8988T (cell line): ENCODE results near the gene PPIG.
"Not testable (repeated sequence)": the region's sequence is repeated elsewhere in the genome, so short reads cannot be mapped to it uniquely, and the experiment has no call there.

Source experiments
- DNase-seq: peaks from one replicate; pipeline ENCODE4 v3.0.0; 2011

PPIG gene

DNA sequence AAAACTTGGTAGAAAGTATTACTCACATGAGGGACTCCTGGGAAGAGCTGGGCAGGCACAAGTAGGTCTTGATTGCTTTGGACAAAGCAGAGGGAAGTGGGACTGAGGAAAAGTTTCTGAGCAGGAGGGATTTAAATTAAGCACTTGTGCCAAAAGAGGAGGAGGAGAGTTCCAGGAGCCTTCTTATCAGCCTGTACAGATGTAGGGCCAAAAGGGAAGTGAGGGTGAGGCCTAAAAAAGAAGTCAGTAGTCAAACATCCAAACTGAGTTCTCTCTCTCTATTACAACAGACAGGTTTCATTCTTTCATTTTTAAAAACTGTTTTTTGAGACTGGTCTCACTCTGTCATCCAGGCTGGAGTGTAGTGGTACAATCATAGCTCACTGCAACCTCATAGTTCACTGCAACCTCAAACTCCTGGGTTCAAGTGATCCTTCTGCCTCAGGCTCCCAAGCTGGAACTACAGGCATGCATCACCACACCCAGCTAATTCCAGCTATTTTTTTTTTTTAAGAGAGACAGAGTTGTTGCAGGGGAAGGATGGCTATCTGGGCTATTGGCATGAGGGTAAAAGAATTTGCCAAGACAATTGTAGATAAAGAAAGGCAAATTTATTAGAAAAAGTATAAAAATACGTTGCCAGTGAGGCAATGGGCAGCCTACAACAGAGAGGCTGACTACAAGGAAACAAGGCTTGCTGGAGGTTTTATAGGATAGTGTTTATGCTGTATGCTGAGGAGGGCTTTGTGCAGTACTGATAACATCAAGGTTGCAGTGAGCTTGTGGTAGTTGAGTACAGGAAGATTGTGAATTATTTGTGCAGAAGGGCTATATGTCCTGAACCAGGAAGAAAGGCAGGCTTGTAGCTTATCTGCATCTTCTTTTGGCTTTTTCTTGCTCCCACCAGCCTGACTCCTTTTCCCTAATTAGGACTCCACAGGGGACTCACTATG lies 81.1 kb downstream of the PPIG start:
- DNase-seq: no peak

GRCh38 chr2:169667583-169667982 lies 83.4 kb downstream of the PPIG start:
- no peak for DNase-seq

GRCh38 chr2:169670215-169670651 lies 86.1 kb downstream of the PPIG start:
- DNase-seq: no peak

DNA sequence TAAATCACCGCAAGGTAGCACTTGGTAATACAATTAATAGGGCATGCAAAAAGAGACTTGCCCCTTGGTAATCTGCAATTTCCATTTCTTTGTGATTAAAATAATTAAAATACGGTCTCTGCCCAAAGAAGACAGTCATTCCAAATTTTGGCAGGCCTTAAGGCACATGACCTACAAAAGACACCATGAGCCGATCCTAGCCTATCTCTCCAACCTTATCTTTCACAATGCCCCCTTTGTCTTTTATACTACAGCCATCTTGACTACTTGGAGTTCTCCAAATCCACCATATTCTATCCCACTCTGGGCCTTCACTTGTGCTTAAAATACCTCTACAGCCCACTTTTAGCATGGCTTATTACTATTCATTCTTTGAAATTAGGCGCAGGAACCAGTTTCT lies 86.8 kb downstream of the PPIG start:
- no peak for DNase-seq

DNA sequence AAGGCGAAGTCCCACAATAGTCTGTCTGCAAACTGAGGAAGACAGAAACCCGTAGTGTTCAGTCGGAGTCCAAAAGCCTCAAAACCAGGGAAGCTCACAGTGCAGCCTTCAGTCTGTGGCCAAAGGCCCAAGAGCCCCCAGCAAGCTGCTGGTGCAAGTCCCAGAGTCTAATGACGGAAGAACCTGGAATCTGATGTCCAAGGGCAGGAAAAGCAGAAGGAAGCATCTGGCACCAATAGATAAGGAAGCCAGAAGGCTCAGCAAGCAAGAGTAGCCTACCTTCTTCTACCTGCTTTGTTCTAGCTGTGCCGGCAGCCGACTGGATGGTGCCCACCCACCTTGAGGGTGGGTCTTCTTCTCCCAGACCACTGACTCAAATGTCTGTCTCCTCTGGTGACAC lies 88.3 kb downstream of the PPIG start:
- no peak for DNase-seq

DNA sequence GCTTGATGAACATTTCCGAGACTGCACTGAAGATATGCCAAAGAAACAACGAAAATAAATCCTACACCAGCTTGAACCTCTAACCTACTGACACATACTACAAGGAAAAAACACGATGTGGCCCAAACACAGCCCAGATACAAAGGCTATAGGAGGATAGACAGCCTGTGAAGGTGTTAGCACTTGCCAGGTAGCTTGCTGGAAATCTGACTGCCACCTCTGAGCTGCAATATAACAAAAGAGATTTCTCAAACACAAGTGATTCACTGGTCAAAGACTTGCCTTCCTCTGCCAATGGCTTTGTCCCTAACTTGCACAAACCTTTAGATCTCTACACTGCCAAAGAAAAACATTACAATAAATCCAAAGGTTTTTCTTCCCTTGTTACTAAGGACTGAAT lies 89.0 kb downstream of the PPIG start:
- DNase-seq: no peak

- no peak for DNase-seq
Observed at GRCh38 chr2:169673921-169674320, 89.8 kb downstream of the PPIG start.

- no peak for DNase-seq
Observed at GRCh38 chr2:169676357-169676756, 92.2 kb downstream of the PPIG start.

DNA sequence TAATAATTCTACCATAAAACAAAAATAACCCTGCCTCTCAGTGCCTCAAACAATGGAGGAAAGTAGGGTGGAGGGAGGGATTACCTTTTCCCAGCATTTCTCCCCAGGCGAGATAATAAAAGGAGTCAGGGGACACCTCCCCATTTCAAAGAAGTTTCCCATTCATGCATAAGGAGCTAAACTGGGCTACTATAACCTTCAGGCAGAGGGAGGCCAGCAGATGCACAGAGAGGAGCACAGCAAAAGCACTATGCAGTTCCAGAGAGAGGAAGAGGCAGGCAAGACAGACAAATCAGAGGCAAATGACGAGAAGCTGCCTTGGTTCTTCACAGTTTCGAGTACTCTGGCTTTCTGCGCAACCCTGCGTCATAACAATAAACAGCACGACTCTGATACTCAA lies 92.7 kb downstream of the PPIG start:
- DNase-seq: no peak

DNA sequence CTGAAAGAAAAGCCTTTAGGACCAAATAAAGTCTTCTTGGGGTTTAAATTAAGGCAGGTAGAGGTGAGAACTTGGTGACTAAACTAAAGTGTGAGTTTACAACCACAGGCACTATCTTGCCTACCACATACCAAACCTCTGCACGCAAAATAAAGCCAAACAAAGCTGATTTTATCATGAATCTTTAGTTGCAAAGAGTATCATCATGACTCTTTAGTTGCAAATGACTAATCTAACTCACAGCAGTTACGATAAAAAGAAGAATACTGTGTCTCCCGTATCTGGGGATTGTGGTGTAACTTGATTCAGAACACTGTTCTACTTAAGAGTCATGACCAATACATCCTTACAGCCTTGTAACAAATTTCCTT lies 98.9 kb downstream of the PPIG start:
- no peak for DNase-seq

GRCh38 chr2:169683425-169684134 lies 99.4 kb downstream of the PPIG start:
- no peak for DNase-seq

DNA sequence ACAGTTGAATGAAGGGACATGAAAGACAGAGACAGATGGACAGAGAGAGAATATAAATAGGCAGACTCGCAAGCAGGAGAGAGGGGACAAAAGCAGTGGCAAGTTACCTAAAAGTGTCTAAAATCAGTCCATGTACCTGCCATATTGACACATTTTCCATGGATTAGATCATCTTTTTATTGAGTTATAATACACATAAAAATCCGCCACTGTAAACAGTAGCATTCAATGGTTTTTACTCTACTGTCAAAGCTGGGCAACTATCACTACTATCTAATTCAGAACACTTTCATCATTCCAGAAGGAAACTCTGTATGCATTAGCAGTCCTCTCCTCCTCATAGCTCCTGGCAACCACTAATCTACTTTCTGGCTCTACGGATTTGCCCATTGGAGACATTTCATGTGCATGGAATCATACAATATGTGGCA lies 100.0 kb downstream of the PPIG start:
- DNase-seq: no peak

DNA sequence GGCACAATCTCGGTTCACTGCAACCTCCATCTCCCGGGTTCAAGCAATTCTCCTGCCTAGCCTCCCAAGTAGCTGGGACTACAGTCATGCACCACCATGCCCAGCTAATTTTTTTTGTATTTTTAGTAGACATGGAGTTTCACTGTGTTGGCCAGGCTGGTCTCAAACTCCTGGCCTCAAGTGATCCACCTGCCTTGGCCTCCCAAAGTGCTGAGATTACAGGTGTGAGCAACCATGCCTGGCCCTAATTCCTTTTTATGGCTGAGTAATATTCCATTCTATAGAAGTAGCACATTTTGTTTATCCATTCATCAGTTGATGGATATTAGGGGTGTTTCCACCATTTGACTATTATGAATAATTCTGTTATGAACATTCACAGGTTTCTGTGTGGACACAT lies 100.6 kb downstream of the PPIG start:
- not testable (repeated sequence) for DNase-seq

DNA sequence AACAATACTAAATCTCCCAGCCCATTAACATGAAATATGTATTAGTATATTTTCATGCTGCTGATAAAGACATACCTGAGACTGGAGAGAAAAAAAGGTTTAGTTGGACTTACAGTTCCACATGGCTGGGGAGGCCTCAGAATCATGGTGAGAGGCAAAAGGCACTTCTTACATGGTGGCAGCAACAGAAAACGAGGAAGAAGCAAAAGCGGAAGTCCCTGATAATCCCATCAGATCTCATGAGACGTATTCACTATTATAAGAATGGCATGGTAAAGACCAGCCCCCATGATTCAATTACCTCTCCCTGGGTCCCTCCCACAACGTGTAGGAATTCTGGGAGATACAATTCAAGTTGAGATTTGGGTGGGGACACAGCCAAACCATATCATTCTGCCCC lies 102.7 kb downstream of the PPIG start:
- DNase-seq: not testable (repeated sequence)

GRCh38 chr2:169687943-169688342 lies 103.8 kb downstream of the PPIG start:
- not testable (repeated sequence) for DNase-seq

DNA sequence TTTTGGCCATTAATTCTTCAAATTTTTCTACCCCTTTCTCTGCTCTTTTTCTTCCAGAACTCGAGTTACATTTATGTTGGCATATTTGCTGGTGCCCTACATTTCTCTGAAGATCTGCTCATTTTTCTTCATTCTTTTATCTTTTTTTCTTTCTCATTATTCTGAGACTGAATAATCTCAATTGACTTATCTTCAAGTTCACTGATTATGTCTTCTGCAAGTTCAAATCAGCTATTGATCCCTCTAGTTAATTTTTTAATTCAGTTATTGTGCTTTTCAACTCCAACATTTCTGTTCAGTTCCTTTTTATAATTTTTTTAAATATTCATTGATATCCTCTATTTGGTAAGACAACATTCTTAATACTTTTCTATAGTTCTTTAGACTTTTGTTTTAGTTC lies 106.8 kb downstream of the PPIG start:
- no peak for DNase-seq
